GM23338 (cell line): ENCODE measurements around the gene ZGPAT. TPM values are rescaled to one million over a fixed set of nuclear protein-coding genes. Genes with fewer than 3 reads are reported as not detected.

ENCODE experiments used
- ATAC-seq: fragments of 200-7000 bp; cut with Tn5 transposase; 3 replicates; pipeline ENCODE4 v1.9.1; 2020
- DNase-seq: peaks from one replicate; pipeline ENCODE4 v3.0.0-alpha.2; 2015; ENCODE audit warnings: low spot score
- H2AFZ ChIP-seq: fragments of 200-600 bp; sonication (generic); 2 replicates; pipeline ENCODE4 v1.8.0; 2016; ENCODE audit warnings: antibody characterized with exemption, mild to moderate bottlenecking, moderate library complexity
- H3F3A ChIP-seq: fragments of 200-600 bp; sonication (generic); replicated peaks from 2 replicates; pipeline ENCODE4 v1.8.0; 2017; ENCODE audit warnings: antibody characterized with exemption, mixed run types, low read depth
- H3K27ac ChIP-seq: fragments of 200-600 bp; sonication (generic); 2 replicates; pipeline ENCODE4 v1.6.1; 2016; ENCODE audit warnings: low read depth
- H3K27me3 ChIP-seq: fragments of 200-600 bp; sonication (generic); 2 replicates; pipeline ENCODE4 v1.8.0; 2016; ENCODE audit warnings: mild to moderate bottlenecking, mixed run types, moderate library complexity; ENCODE audit not compliant: insufficient read depth
- H3K36me3 ChIP-seq: fragments of 200-600 bp; sonication (generic); 2 replicates; pipeline ENCODE4 v1.8.0; 2016; ENCODE audit warnings: mild to moderate bottlenecking; ENCODE audit not compliant: insufficient read depth
- H3K4me1 ChIP-seq: fragments of 200-600 bp; sonication (generic); 2 replicates; pipeline ENCODE4 v1.8.0; 2016; ENCODE audit warnings: mild to moderate bottlenecking, moderate library complexity; ENCODE audit not compliant: insufficient read depth
- H3K4me2 ChIP-seq: fragments of 200-600 bp; sonication (generic); 2 replicates; pipeline ENCODE4 v1.7.1; 2017; ENCODE audit warnings: mixed run types
- H3K4me3 ChIP-seq: fragments of 200-600 bp; sonication (generic); 2 replicates; pipeline ENCODE4 v1.6.1; 2016; ENCODE audit warnings: mixed run types
- H3K79me2 ChIP-seq: fragments of 200-600 bp; sonication (generic); replicated peaks from 2 replicates; pipeline ENCODE4 v1.8.0; 2017; ENCODE audit warnings: mild to moderate bottlenecking; ENCODE audit not compliant: insufficient read depth
- H3K9me2 ChIP-seq: fragments of 200-600 bp; sonication (generic); 2 replicates; pipeline ENCODE4 v1.8.0; 2017; ENCODE audit not compliant: insufficient read depth
- H4K20me1 ChIP-seq: fragments of 200-600 bp; sonication (generic); replicated peaks from 2 replicates; pipeline ENCODE4 v1.8.0; 2017; ENCODE audit warnings: mild to moderate bottlenecking; ENCODE audit not compliant: insufficient read depth
- H3K27ac Mint-ChIP-seq: 2 replicates; pipeline ENCODE4 v1.8.0; 2020; ENCODE audit warnings: inconsistent platforms, mild to moderate bottlenecking, moderate library complexity, mixed read lengths
- H3K27me3 Mint-ChIP-seq: 3 replicates; pipeline ENCODE4 v1.8.0; 2022; ENCODE audit warnings: low read depth, mild to moderate bottlenecking, moderate library complexity, mixed read lengths, inconsistent platforms; ENCODE audit not compliant: insufficient read depth, poor library complexity
- H3K36me3 Mint-ChIP-seq: 3 replicates; pipeline ENCODE4 v1.8.0; 2021; ENCODE audit warnings: low read depth, mild to moderate bottlenecking, inconsistent platforms, moderate library complexity, mixed read lengths
- H3K4me1 Mint-ChIP-seq: 3 replicates; pipeline ENCODE4 v1.8.0; 2020; ENCODE audit warnings: mild to moderate bottlenecking, inconsistent platforms, mixed read lengths
- H3K4me3 Mint-ChIP-seq: 3 replicates; pipeline ENCODE4 v1.8.0; 2021; ENCODE audit warnings: moderate library complexity, mild to moderate bottlenecking, inconsistent platforms, mixed read lengths
- H3K9me3 Mint-ChIP-seq: 3 replicates; pipeline ENCODE4 v1.8.0; 2020; ENCODE audit warnings: moderate library complexity, mild to moderate bottlenecking, inconsistent platforms, mixed read lengths
- CREB1 ChIP-seq: fragments of 250-450 bp; sonication (Bioruptor Pico); IDR thresholded peaks from 2 replicates; pipeline ENCODE4 v1.5.0; 2020; ENCODE audit warnings: low read depth, mild to moderate bottlenecking, moderate library complexity
- ETS1 ChIP-seq: IDR thresholded peaks from 2 replicates; pipeline ENCODE4 v1.6.1; 2016; ENCODE audit warnings: antibody characterized with exemption
- EZH2phosphoT487 ChIP-seq: fragments of 200-600 bp; sonication (generic); IDR thresholded peaks from one replicate; pipeline ENCODE4 v1.8.1; 2018; ENCODE audit warnings: antibody characterized with exemption; ENCODE audit not compliant: unreplicated experiment
- JUNB ChIP-seq: IDR thresholded peaks from one replicate; pipeline ENCODE4 v1.6.1; 2016; ENCODE audit warnings: antibody characterized with exemption; ENCODE audit not compliant: unreplicated experiment
- REST ChIP-seq: IDR thresholded peaks from one replicate; pipeline ENCODE4 v1.6.1; 2018; ENCODE audit warnings: antibody characterized with exemption; ENCODE audit not compliant: unreplicated experiment
- ZNF331 ChIP-seq: fragments of 250-450 bp; sonication (Bioruptor Pico); IDR thresholded peaks from 2 replicates; pipeline ENCODE4 v1.5.0; 2020; ENCODE audit warnings: low read depth, mild to moderate bottlenecking, moderate library complexity
- polyA plus RNA-seq: library from polyadenylated mRNA; unstranded; fragments of >200 nt; fragmentation: Nextera tagmentation; extraction: Ambion mirVana; gene quantifications from 2 replicates; pipeline ENCODE4 v1.2.1, GENCODE V29; 2016
- total RNA-seq: library from RNA; depleted of rRNA; stranded (reverse); fragments of >200 nt; shearing (Covaris generic); gene quantifications from 2 replicates; pipeline ENCODE4 v1.2.3, GENCODE V29; 2014

Gene ZGPAT
- total and polyA plus RNA-seq, 2 experiments from 2014 or later: 25.0 to 39.2 TPM

- Histone ChIP-seq H3K4me3 (peak within 1 kb of the TSS; percentile 63), H3K4me2 (peak within 1 kb of the TSS; percentile 82), H3F3A (peaks cover 15% of the 10 kb centered on the region), H3K79me2 (no peaks in the 10 kb centered on the region), H3K36me3 (no peaks in the 10 kb centered on the region), H4K20me1 (no peaks in the 10 kb centered on the region), H3K27me3 (peaks cover 6% of the 10 kb centered on the region), H3K4me1 (no peaks in the 10 kb centered on the region; the same call in 1 of the 2 replicates), H2AFZ (no peak within 1 kb of the TSS), H3K9me2 (0 out of 2 replicates have a peak, but pooled peaks cover 5% of the 10 kb centered on the region), H3K27ac (no peak within 1 kb of the TSS)
- TF ChIP-seq CREB1: no peak
- no peak for TF ChIP-seq REST
- TF ChIP-seq EZH2phosphoT487: no peak
- no peak for TF ChIP-seq ETS1
- peaks cover 14% of the 10 kb centered on the region for H3K27me3 Mint-ChIP-seq
- no peaks in the 10 kb centered on the region; the same call in 2 of the 3 replicates for H3K9me3 Mint-ChIP-seq
- H3K36me3 Mint-ChIP-seq: peaks cover 10% of the 10 kb centered on the region
- peak within 1 kb of the TSS; percentile 26; the same call in 1 of the 3 replicates for H3K4me3 Mint-ChIP-seq
- no peak within 1 kb of the TSS for H3K27ac Mint-ChIP-seq
- no peaks in the 10 kb centered on the region for H3K4me1 Mint-ChIP-seq
- DNase-seq (no peak), ATAC-seq (no peak)
These were observed 28.2 kb downstream of the ZGPAT start, which contains the start of gene LIME1 for GRCh38 chr20:63735859-63736718. TSS of gene LIME1 (plus strand) at chr20:63736664. CDS start at chr20:63737550, 886 bp downstream.

- Histone ChIP-seq H3K4me3 (peak overlapping the region; percentile 63), H3K27ac (no peak overlapping the region), H3K4me1 (peaks cover 7% of the 10 kb centered on the region; the same call in 1 of the 2 replicates), H3K79me2 (no peaks in the 10 kb centered on the region), H3K4me2 (peak overlapping the region; percentile 82), H3K36me3 (no peaks in the 10 kb centered on the region), H4K20me1 (no peaks in the 10 kb centered on the region), H3K27me3 (peaks cover 6% of the 10 kb centered on the region), H3F3A (peaks cover 10% of the 10 kb centered on the region), H3K9me2 (no peaks in the 10 kb centered on the region), H2AFZ (no peak overlapping the region)
- no peaks in the 10 kb centered on the region; the same call in 2 of the 3 replicates for H3K9me3 Mint-ChIP-seq
- H3K36me3 Mint-ChIP-seq: peaks cover 10% of the 10 kb centered on the region
- H3K4me1 Mint-ChIP-seq: no peaks in the 10 kb centered on the region
- DNase-seq: peak; percentile 64
- H3K4me3 Mint-ChIP-seq: 0 out of 3 replicates have a peak overlapping the region, but pooled peaks have one; percentile 26
- no peak for TF ChIP-seq ZNF331
- no peak for TF ChIP-seq JUNB
- no peak for TF ChIP-seq CREB1
- peaks cover 14% of the 10 kb centered on the region for H3K27me3 Mint-ChIP-seq
- H3K27ac Mint-ChIP-seq: no peak overlapping the region
- ATAC-seq: peak; percentile 26
These were observed 29.3 kb downstream of the ZGPAT start for GRCh38 chr20:63736893-63737694.
